ENCODE measurements around the gene IMPA2. TPM values are rescaled to one million over a fixed set of nuclear protein-coding genes. Genes with fewer than 3 reads are reported as not detected.

Gene IMPA2
- total RNA-seq, 1 experiment from 2014 or later = 37.6 TPM

DNA sequence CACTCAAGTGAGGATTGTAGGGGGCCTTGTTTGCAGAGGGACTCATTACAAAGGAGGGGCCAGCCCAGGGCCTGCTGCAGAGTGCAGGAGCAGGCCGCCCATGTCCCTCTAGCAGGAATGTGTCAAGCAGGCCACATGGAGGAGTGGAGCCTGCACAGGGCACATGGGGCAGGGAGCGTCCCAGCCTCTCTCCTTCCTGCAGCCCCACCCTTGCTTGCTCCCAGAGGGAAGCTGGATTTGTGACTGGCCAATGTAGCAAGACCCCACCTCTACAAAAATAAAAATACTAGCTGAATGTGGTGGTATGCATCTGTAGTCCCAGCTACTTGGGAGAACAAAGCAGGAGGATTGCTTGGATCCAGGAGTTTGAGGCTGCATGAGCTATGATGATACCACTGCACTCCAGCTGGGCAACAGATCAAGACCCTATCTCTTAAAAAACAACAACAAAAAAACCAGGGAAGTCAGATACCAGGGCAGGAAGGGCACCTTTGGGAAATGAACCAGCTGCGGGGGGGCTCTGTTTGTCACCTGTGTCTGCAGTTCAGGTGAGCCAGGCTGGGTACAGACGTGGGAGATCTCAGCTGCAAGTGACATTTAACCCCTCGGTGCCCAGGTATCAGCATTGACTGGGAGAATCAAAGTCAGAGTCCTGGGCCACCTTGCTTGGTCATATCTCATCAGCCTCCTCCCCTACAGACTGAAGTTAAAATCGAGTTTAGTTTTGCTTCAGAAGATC lies 27.7 kb downstream of the IMPA2 start:
- in situ Hi-C loops (cut with HindIII; ENCODE audit: low pct_unique_long_range_greater_than_20kb, low sequenced_read_pairs) = loop anchor here (25.0 kb wide), 1 partner anchor 97 kb away; the partner anchor contains the start of gene MPPE1
- no TSS peak for BruUV-seq (replicated peaks)
- H3K36me3 ChIP-seq (ENCODE audit: control insufficient read depth, insufficient read depth, low read length) = no peaks in the 10 kb centered on the region
- H3K4me1 ChIP-seq (ENCODE audit: control insufficient read depth, insufficient read depth, low read length) = no peaks in the 10 kb centered on the region
- intact Hi-C loops (cut with micrococcal nuclease; ENCODE audit: unreplicated experiment) = no loop called here
- DNase-seq (ENCODE audit: low read depth, low spot score) (no peak), ATAC-seq (no peak)
- H3K4me3 ChIP-seq (ENCODE audit: low read depth in 2 of 2, low read length in 2 of 2) = no peak overlapping the region
- TF ChIP-seq POLR2AphosphoS5 (IDR thresholded peaks at IDR 0.05; ENCODE audit: low read depth, low read length) (no peak), TCF7L2 (IDR thresholded peaks at IDR 0.05; ENCODE audit: low read depth, low read length) (no peak), SIN3A (IDR thresholded peaks at IDR 0.05; ENCODE audit: borderline replicate concordance, insufficient read depth, low read depth, low read length) (no peak)
- TF ChIP-seq, protein P1, sequence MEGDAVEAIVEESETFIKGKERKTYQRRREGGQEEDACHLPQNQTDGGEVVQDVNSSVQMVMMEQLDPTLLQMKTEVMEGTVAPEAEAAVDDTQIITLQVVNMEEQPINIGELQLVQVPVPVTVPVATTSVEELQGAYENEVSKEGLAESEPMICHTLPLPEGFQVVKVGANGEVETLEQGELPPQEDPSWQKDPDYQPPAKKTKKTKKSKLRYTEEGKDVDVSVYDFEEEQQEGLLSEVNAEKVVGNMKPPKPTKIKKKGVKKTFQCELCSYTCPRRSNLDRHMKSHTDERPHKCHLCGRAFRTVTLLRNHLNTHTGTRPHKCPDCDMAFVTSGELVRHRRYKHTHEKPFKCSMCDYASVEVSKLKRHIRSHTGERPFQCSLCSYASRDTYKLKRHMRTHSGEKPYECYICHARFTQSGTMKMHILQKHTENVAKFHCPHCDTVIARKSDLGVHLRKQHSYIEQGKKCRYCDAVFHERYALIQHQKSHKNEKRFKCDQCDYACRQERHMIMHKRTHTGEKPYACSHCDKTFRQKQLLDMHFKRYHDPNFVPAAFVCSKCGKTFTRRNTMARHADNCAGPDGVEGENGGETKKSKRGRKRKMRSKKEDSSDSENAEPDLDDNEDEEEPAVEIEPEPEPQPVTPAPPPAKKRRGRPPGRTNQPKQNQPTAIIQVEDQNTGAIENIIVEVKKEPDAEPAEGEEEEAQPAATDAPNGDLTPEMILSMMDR (IDR thresholded peaks at IDR 0.05) = no peak
- TF ChIP-seq, protein P2, sequence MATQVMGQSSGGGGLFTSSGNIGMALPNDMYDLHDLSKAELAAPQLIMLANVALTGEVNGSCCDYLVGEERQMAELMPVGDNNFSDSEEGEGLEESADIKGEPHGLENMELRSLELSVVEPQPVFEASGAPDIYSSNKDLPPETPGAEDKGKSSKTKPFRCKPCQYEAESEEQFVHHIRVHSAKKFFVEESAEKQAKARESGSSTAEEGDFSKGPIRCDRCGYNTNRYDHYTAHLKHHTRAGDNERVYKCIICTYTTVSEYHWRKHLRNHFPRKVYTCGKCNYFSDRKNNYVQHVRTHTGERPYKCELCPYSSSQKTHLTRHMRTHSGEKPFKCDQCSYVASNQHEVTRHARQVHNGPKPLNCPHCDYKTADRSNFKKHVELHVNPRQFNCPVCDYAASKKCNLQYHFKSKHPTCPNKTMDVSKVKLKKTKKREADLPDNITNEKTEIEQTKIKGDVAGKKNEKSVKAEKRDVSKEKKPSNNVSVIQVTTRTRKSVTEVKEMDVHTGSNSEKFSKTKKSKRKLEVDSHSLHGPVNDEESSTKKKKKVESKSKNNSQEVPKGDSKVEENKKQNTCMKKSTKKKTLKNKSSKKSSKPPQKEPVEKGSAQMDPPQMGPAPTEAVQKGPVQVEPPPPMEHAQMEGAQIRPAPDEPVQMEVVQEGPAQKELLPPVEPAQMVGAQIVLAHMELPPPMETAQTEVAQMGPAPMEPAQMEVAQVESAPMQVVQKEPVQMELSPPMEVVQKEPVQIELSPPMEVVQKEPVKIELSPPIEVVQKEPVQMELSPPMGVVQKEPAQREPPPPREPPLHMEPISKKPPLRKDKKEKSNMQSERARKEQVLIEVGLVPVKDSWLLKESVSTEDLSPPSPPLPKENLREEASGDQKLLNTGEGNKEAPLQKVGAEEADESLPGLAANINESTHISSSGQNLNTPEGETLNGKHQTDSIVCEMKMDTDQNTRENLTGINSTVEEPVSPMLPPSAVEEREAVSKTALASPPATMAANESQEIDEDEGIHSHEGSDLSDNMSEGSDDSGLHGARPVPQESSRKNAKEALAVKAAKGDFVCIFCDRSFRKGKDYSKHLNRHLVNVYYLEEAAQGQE (IDR thresholded peaks at IDR 0.05; ENCODE audit: insufficient read depth in 1 of 2, low read depth in 2 of 2, low read length in 1 of 2) = no peak
- H3K9me3 ChIP-seq (ENCODE audit: control insufficient read depth, insufficient read depth, low read depth, low read length) = no peaks in the 10 kb centered on the region
- ChIA-PET CTCF (no interaction called here), POLR2A (no interaction called here)
- H3K27me3 ChIP-seq (ENCODE audit: control insufficient read depth, insufficient read depth, low read length) = no peaks in the 10 kb centered on the region
- H3K27ac ChIP-seq (ENCODE audit: low read length) = no peak overlapping the region

DNA sequence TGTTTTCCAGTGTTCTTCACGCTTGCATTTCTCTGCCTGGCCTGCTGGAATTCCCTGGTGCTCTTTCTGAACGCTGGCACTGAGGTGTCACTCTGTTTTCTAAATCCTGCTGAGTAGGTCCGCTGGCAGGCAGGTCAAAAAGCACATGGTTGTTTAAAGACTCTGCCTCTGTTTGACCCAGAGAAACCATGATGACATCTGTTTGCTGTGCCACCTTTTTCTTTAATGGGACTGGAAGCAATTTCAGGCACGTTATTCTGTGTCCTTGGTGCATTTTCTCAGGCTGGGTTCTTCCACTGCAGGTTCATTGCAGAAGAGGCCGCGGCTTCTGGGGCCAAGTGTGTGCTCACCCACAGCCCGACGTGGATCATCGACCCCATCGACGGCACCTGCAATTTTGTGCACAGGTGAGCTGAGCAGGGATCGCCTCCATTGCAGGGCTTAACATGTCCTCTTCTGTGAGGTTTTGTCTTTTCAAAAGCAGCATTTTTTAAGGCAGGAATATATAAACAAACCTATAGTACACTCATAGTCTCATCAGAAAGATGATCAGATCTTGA lies 28.4 kb downstream of the IMPA2 start:
- no peak for ATAC-seq

More for the DNA sequence above, 28.4 kb downstream of the IMPA2 start:
- Histone ChIP-seq H3K27me3 (ENCODE audit: control insufficient read depth, insufficient read depth, low read length) (no peaks in the 10 kb centered on the region), H3K27ac (ENCODE audit: low read length) (no peak overlapping the region), H3K4me3 (ENCODE audit: low read depth in 2 of 2, low read length in 2 of 2) (no peak overlapping the region), H3K9me3 (ENCODE audit: control insufficient read depth, insufficient read depth, low read depth, low read length) (no peaks in the 10 kb centered on the region), H3K4me1 (ENCODE audit: control insufficient read depth, insufficient read depth, low read length) (no peaks in the 10 kb centered on the region), H3K36me3 (ENCODE audit: control insufficient read depth, insufficient read depth, low read length) (no peaks in the 10 kb centered on the region)
- in situ Hi-C loops (cut with HindIII; ENCODE audit: low pct_unique_long_range_greater_than_20kb, low sequenced_read_pairs) = loop anchor here (25.0 kb wide), 1 partner anchor 97 kb away; the partner anchor contains the start of gene MPPE1
- DNase-seq (ENCODE audit: low read depth, low spot score) = no peak
- no TSS peak for BruUV-seq (replicated peaks)
- ChIA-PET POLR2A (no interaction called here), CTCF (no interaction called here)
- intact Hi-C loops (cut with micrococcal nuclease; ENCODE audit: unreplicated experiment) = no loop called here
- no peak for TF ChIP-seq SIN3A (IDR thresholded peaks at IDR 0.05; ENCODE audit: borderline replicate concordance, insufficient read depth, low read depth, low read length)
